NCI-H82 treated with DMSO at 0.1 percent for 48 hours (cell line): ENCODE results near the gene DCAF12.

Source experiments
- DNase-seq: peaks from one replicate; lab custom pipeline; 2025; ENCODE audit not compliant: unreplicated experiment; lab: John Stamatoyannopoulos, UW

DCAF12 gene

DNA sequence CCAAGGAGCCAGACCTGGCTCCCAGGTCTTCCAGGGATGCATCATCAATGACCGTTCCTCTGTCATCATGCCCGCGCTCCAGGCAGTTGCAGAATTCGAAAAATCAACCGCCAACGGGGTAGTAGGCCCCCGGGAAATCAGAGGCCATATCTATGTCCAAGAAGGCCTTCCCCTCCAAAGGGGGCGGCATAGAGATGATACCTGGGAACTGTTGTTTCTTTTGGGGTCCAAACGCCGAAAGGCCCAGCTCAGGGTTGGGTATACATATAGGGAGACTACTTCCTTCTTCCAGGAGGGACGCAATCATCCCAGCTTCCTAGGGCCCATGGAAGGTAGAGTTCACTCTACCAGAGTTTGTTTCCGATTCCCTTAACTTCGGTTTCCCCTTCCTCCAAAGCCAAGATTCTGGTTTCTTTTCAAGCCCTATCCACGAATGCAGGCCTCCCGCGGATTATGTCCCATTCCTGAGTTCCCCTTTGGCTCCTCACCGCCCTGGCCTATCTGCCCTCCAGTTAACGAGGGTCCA, 754 bp downstream of the DCAF12 start:
- DNase-seq, result no peak

- no peak for DNase-seq
These were observed 1.6 kb downstream of the DCAF12 start for GRCh38 chr9:34124926-34125325.

DNA sequence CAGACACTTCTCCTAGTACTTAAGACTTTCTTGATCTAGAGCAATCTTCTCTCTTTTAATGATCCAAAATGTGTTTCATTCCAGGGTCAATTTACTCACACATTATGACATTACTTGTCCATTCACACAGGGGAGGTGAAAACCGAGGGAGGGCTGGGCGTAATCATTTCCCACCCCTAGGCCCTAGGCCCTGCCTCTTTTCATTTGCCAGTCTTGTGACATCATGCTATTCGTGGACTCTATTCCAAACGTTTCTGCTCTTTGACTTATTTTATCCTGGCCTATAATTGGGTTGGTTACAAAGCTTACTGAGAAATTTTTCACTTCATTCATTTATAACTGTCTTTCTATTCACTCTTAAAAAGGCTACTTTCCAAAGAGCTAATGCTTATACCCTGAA, 2.4 kb downstream of the DCAF12 start:
- DNase-seq, result no peak

- no peak for DNase-seq
These were observed 2.8 kb downstream of the DCAF12 start for GRCh38 chr9:34123682-34124081.

DNA sequence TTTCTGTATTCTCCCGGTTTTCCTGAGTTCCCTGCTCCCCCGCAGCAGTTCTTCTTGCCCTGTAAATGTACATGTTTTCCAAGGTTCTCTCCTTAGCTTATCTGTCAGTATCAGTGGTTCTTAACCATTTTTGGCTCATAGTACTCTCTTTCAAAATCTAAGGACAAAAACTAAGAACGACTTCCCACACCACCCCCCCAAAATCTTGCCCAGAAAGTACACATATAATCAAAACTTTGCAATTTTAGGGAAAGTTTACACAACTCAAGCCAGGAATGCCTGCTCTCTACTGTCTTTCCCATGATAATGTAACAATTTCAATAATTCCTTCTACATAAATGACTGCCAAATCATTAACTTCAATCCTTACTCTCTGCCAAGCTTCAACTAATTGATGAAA, 4.5 kb downstream of the DCAF12 start:
- DNase-seq, result no peak

DNA sequence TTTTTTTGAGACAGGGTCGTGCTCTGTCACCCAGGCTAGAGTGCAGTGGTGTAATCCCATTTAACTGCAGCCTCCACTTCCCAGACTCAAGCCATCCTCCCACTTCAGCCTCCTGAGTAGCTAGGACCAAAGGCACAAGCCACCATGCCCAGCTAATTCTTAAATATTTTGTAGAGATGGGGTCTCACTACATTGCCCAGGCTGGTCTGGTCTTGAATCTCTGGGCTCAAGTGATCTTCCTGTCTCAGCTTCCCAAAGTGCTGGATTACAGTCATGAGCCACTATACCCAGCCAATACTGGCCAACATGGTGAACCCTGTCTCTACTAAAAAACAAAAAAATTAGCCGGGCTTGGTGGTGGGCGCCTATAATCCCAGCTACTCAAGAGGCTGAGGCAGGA, 6.8 kb downstream of the DCAF12 start:
- no peak for DNase-seq

- DNase-seq, result no peak
These were observed 12.1 kb downstream of the DCAF12 start for GRCh38 chr9:34114436-34114835.

DNA sequence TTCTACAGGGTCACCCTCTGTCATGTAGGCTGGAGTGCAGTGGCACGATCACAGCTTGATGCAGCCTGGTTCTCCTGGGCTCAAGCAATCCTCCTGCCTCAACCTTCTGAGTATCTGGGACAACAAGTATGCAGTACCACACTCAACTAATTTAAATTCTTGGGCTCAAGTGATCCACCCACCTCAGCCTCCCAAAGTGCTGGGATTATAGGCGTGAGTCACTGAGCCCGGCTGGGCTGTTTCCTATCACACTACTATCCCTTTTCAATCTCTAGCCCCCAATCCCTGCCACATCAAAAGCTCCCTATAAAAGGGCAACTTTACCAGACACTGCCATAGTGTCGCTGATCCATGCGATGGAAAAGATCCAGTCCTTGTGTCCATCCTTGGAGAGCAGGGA, 20.4 kb downstream of the DCAF12 start:
- DNase-seq, result no peak

GRCh38 chr9:34102796-34103195, 23.7 kb downstream of the DCAF12 start:
- no peak for DNase-seq

- DNase-seq, result no peak
These were observed 28.2 kb downstream of the DCAF12 start for GRCh38 chr9:34098307-34098706.

DNA sequence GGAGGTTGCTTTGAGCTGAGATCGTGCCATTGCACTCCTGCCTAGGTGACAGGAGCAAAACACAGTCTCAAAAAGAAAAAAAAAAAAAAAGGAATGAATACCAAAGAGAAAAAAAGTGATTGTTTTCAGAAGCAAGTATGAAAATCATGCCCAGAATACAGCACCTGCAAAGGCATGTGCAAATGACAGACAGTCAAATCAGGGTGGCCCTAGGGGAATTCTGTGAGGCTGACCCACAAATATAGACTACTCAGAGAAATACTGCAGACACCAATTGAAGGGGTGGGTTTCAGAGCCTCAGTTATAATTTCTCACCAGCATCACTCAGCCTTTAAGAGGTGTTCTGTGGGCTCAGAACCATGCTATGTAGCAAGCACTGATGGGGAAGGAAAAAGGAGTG, 28.6 kb downstream of the DCAF12 start:
- DNase-seq, result no peak

DNA sequence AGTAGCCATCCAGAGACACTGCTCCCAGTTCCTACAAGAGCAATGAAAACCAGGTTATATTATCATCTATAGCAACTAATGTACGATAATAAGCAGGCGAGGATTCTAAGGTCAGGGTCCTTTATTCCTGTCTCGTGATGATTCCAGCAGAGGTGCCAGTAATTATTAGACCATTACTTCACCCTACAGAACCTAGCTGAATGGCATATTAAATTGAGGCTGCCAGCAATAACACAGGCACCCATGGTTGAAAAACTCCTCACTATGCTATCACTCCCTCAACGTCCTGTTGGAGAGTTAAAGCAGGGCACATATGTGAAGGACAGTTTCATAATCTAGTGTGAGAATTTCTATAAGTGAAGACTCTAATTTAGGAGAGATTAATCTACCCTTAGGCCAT, 29.7 kb downstream of the DCAF12 start:
- no peak for DNase-seq

DNA sequence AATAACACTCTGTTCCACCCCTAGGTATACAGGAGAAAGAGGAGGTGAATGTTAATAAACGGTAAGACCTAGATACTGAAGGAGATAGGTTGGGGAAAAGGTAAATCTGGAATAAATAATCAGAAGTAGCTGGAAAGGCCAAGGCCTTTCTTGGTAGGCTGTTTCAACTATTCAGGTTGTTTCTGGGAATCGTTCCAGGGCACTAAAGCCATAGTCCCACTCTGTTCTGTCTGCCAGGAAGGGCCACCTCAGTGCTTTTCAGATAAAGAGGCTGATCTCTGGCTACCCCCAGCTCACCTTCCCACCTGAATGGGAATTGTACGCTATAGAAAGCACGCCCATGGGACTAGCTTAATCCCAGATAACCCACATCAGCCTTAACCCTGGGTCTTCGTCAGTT, 32.9 kb downstream of the DCAF12 start:
- no peak for DNase-seq

DNA sequence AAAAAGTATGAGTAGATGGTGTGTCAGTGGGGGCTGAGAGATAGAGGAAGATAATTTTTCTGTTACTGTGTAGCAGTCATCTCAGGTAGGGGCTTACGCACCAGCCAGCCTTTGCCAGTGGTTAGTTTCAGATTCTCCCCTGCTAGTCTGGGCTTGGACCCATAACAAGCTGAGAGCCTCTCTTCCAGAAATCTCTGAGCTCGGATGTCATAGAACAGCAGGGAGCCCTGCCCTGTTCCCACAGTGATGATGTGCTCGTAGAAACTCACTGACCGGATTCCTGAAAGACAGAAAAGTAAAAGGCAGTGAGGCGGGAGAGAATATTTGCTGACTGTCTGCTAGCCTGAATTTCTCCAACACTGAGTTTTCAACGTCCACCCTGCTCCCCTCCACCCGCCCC, 37.2 kb downstream of the DCAF12 start:
- no peak for DNase-seq

DNA sequence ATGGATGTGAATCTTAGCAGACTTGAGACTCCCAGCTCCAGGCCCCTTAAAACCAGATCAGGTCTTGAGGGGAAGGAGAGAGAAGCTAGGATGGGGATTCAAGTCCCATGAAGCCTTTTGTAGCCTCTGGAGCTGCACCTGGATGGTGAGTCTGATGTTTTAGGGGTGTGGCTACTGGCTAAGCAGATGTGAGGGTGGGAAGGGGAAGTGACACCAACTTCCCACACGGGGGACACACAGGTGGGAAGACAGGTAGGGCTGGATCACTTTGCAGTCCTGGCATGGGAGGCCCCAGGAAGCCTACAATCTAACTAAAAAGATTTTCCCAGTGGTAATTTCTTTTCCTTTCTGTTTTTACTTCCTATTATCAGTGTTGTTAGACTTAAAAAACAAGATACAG, 39.1 kb downstream of the DCAF12 start:
- DNase-seq, result no peak

- DNase-seq, result no peak
These were observed 39.6 kb downstream of the DCAF12 start for GRCh38 chr9:34086864-34087263.

- DNase-seq, result no peak
These were observed 40.7 kb downstream of the DCAF12 start for GRCh38 chr9:34085581-34086500.

DNA sequence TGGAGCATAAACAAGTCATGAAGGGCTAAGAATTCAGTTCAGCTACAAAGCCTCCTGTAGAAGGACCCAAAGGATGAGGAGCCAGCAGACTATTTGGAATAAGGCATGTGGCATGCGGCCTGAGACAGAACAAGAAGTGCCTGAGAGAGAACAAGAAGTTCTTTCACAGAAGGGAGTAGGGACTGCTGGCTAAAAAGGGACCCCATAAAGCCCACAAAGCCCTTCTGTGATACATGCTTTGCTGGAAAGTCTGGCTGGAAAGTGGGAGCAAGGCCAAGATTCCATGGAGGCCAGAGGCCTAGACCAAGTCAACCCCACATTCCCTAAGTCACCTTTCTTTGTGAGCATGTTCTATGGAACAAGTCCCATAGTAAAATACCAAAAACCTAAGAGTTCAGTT, 41.9 kb downstream of the DCAF12 start:
- DNase-seq, result no peak

DNA sequence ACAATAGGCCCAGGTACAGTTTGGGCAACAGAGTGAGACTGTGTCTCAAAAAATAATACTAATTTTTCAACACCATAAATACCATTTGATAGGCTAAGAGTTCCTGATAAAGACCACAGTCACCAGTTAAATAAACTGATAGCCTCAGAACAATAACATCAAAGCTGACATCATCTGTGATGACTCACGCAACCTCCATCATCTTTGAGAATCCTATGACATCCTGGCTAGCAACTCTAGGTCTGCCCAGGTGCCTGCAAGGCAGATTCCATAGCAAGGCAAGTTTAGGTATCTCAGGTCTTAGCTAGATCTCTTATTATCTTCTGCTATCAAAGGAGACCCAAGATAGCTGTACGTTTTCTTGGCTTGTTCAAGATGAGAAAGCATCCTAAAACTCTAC, 47.3 kb downstream of the DCAF12 start:
- no peak for DNase-seq

GRCh38 chr9:34072868-34073590, 53.5 kb downstream of the DCAF12 start:
- DNase-seq, result peak; percentile 37

DNA sequence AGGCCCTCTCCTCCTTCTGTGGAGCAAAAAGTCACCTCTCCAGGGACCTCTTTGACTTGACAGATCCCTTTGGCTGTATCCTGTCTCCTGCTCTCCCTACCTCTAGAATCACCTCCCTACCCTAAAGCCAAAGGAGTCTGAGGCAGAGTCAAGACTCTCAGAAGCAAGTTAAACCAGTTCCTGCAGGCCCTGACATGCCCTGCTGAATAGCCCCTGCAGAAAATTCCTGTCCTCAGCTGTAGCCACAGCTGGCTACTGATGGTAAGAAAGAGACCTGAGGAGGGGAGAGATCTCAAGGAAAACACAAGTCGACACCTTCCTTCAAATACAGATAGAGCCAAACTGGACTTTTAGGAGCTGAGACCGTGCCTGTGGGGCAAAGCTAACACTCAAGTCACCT, 54.1 kb downstream of the DCAF12 start:
- DNase-seq, result no peak
